ENCODE data around the gene TLCD3B. TPM values are rescaled to one million over a fixed set of nuclear protein-coding genes. Genes with fewer than 3 reads are reported as not detected.
A peak's percentile ranks its signal among the peaks of the same experiment; 100 is the strongest.

The TLCD3B gene, protein sequence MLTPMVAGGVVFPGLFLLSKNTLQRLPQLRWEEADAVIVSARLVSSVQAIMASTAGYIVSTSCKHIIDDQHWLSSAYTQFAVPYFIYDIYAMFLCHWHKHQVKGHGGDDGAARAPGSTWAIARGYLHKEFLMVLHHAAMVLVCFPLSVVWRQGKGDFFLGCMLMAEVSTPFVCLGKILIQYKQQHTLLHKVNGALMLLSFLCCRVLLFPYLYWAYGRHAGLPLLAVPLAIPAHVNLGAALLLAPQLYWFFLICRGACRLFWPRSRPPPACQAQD
- not detected in 2 replicates for total RNA-seq (2014; rRNA removed; shearing (Covaris generic))

DNA sequence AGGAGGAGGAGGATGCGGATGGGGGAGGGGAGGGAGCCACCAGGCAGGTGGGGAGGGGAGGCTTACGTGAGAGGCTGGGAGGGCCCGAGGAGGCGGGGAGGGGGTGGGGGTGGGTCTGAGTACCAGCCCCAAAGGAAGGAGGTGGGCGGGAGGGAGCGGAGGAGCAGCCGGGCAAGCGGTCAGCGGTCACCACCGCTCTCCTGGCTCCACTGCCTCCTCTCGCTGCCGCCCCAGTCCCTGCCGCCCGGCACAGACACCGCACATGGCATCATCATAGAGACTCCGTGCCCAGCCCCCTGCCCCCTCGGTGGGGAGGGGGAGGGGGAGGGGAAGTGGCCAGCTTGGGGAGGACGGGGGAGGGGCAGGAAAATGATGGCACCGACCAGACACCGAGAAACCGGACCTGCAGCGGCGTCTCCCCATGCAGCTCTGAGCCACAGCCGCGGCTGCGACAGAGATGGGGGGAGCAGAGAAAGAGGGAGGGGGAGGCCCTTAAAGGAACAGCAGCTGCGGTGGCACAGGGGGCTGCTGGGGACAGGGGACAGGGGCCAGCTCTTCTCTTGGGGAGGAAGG is at the start of gene TLCD3B:
TSS of gene TLCD3B (minus strand) at position 431 of the 573 bp plus-strand sequence. CDS start 744 bp downstream, outside the sequence.
- DNase-seq (ENCODE audit: low read depth), result no peak

DNA sequence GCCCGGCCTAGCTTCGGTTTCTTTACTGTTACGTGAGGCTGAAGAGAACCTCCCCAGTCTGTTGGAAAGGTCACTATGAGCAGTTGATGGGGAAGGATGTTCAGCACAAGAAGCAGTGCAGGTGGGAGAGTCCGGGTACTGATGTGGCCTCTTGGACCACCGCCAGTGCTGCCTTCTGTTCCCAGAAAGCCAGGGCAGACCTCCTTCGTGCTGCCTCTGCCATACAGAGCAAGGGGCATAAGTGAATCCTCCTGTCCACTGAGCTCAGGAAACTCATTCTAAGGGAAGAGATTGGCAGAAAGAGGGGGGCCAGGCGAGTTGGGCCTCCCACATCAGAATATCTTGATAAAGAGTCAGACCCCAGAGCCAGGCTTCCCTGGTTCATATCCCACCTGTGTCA is 48.4 kb upstream of the TLCD3B start:
- no peak for DNase-seq (ENCODE audit: low read depth)

DNA sequence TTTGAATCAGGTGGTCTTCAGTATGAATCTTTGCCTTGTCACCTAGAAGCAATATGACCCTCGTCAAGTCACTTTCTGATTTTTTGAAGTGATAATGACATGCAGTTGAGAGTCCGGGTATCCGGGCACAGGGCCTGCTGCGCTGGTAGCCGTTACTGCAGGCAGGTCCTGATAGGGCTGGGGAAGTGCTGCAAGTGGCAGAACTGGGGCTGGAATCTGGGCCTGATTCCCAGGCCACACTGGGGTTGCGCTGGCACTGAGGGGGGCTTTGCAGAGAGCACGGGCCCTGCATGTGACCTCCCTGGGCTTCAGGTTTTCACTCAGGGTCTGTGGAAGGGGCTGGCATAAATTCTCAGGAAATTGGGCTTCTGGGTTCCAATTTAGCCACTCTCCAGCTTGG is 47.7 kb upstream of the TLCD3B start:
- no peak for DNase-seq (ENCODE audit: low read depth)

DNA sequence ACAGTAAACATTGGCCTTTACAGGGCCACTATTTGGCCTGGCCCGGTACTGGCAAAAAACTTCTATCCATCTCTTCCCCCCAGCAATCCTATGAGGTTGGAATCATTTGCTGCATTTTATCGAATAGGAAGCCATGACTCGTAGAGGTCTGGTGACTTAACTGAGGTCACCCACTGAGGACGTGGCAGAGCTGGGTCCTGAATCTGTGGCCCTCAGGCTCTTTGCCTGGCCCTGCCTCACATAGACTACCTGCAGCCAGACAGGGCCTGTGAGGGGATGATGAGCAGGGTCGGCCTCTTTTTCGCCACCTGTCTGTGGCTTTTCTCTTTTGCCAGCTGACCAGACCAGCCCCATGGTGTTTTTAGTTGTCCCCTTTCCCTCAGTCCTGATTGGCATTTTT is 46.6 kb upstream of the TLCD3B start:
- DNase-seq (ENCODE audit: low read depth), result no peak

DNA sequence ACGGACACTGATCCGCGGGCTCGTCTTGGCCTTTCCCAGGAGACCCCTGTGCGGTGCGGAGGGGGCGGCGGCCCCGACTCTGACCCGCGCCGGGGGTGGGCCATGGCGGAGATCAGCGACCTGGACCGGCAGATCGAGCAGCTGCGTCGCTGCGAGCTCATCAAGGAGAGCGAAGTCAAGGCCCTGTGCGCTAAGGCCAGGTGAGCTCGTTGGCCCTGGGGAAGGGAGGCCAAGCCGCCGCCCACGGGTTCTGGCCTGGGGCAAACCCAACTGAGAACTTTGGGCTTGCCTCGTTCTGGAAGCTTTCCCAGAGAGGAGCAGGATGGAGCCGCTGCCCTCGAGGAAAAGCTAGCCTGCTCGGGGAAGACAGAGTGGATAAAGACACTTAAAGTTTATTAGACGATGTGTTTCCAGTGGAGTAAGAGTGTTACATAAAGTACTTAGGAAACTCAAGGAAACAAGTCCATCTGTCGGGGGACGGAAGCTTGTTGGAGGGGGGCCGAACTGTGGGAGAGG is 45.3 kb upstream of the TLCD3B start:
- DNase-seq (ENCODE audit: low read depth), result no peak

DNA sequence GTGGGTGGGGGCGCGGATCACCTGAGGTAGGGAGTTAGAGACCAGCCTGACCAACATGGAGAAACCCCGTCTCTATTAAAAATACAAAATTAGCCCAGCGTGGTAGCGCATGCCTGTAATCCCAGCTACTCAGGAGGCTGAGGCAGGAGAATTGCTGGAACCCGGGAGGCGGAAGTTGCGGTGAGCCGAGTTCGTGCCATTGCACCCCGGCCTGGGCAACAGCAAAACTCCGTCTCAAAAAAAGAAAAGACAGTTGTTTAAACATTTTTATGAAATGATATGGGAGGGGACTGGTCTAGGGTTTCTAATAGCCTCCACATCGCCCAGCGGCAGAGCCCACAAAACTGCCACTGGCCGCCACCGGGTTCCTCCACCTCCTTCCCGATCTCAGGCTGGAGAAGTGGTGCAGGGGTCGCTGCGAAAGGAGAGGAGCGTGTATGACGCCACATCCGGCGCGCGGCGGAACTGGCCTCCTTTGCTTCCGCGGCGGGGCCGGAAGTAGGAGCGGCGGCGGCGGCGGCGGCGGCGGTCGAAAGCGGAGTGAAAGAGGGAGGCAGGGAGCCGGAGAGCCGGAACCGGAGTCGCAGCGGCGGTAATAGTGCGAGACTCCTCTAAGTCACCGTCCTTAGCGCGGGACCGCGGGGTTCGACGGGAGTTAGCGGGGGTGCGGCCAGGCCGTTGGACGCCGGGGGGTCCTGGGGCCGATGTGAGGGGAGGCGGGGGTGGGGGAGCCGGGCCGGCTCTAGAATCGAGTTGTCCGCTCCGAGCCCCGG is 44.6 kb upstream of the TLCD3B start, which contains the start of gene PPP4C:
TSS of gene PPP4C (plus strand) at position 492 of the 773 bp plus-strand sequence. CDS start 384 bp downstream, outside the sequence.
- peak; percentile 94 for DNase-seq (ENCODE audit: low read depth)

DNA sequence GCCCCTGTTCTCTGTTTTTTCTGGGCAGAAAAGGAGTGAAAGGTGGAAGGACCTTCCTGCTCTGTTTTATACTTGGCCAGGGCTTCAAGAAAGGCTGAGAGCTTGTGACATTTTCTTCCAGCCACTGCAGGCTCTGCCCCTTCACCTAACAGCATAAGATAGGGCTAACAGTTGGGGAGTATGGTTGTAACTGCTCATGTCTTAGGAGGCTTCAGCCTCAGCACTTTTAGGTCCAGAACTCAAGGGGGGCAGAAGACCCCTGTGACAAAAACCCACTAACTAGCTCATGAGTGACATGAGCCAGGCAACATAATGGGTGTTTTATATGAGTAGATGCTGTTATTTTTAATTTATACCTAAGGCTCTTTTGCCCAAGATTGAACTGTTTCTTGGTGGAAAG is 39.4 kb upstream of the TLCD3B start:
- DNase-seq (ENCODE audit: low read depth), result no peak

DNA sequence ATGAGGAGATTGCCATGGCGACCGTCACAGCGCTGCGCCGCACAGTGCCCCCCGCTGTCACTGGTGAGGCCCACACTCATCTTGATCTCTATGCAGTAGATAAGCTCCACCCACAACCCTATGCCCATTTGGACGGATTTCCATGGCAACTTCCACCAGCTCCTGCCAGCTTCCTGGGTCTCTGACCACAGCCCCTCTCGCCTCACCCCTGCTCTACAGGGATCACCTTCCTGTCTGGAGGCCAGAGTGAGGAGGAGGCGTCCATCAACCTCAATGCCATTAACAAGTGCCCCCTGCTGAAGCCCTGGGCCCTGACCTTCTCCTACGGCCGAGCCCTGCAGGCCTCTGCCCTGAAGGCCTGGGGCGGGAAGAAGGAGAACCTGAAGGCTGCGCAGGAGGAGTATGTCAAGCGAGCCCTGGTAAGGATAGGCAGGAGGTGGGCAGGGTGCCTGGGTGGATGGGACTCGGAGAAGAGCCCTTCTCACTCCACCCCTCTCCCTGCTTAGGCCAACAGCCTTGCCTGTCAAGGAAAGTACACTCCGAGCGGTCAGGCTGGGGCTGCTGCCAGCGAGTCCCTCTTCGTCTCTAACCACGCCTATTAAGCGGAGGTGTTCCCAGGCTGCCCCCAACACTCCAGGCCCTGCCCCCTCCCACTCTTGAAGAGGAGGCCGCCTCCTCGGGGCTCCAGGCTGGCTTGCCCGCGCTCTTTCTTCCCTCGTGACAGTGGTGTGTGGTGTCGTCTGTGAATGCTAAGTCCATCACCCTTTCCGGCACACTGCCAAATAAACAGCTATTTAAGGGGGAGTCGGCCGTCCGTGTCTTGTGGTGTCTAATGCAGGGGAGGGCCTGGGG is 38.8 kb upstream of the TLCD3B start:
- no peak for DNase-seq (ENCODE audit: low read depth)

DNA sequence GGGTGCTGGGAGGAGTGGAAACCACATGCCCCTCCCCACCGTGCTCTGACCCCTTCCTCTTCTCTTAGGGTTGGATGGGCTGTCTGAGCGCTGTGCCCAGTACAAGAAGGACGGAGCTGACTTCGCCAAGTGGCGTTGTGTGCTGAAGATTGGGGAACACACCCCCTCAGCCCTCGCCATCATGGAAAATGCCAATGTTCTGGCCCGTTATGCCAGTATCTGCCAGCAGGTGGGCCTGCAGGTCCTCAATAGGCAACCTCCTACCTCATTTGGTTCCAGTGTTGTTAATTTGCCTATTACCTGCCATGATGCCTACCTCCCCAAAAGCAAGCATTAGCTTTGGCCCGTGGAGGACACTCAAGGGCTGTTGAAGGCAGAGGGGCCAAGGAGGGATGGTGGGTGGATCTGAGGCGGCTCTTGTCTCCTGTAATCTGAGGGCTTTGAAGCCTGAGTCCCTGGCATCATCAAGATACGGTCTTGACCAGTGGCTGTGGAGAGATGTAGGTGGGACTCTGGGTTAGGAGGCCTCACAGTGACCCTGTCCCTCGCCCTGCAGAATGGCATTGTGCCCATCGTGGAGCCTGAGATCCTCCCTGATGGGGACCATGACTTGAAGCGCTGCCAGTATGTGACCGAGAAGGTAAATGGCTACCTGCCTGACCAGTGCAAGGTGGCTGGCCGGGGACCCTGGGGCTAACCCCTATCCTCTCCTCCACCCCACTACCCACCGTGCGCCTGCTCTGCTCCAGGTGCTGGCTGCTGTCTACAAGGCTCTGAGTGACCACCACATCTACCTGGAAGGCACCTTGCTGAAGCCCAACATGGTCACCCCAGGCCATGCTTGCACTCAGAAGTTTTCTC is 37.9 kb upstream of the TLCD3B start:
- no peak for DNase-seq (ENCODE audit: low read depth)

DNA sequence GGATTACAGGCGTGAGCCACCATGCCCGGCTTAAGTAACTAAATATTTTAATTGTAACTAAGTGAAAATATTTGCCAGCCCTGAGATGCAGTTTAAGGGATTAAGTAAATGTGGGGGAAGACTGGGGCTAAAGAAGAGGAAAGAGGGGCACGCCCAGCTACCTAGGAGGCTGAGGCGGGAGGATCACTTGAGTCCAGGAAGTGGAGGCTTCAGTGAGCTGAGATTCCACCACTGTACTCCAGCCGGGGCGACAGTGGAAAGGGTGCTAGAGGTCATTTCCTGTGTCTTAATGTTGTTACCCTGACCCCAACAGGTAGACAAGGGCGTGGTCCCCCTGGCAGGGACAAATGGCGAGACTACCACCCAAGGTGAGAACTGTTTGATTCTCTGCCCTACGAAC is 37.3 kb upstream of the TLCD3B start:
- DNase-seq (ENCODE audit: low read depth), result no peak

DNA sequence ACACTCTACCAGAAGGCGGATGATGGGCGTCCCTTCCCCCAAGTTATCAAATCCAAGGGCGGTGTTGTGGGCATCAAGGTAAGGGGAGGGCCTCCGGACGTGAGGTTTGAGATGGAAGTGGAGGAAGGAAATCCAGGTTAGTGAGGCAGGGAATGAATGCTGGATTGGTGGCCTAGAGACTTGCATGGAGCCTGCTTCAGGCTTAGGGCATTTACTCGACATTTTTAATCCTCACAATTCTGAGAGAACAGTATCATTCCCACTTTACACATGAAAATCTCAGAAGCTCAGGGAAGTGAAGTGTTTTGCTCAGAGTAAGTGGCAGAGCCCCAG is 36.5 kb upstream of the TLCD3B start:
- no peak for DNase-seq (ENCODE audit: low read depth)

DNA sequence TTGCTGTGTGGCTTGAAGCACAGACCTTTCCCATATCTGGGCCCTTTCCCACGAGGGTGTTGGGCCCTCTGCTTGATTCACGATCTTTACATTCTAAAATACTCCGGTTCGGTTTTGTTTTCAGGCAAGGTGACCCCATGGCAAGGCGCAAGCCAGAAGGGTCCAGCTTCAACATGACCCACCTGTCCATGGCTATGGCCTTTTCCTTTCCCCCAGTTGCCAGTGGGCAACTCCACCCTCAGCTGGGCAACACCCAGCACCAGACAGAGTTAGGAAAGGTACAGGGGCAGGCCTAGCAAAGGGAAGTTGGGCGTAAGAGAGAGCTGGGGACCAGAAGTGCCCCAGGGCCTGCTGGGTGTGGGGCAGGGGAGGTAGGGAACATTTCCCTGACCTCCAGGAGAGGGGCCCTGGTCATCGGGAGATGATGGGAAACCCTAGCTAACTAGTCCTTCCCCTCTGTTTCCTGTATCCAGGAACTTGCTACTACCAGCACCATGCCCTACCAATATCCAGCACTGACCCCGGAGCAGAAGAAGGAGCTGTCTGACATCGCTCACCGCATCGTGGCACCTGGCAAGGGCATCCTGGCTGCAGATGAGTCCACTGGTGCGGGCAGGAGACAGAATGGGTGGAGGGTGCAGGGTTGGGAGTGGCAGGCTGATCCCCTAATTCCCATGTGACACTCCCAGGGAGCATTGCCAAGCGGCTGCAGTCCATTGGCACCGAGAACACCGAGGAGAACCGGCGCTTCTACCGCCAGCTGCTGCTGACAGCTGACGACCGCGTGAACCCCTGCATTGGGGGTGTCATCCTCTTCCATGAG is 35.9 kb upstream of the TLCD3B start:
- DNase-seq (ENCODE audit: low read depth), result no peak

DNA sequence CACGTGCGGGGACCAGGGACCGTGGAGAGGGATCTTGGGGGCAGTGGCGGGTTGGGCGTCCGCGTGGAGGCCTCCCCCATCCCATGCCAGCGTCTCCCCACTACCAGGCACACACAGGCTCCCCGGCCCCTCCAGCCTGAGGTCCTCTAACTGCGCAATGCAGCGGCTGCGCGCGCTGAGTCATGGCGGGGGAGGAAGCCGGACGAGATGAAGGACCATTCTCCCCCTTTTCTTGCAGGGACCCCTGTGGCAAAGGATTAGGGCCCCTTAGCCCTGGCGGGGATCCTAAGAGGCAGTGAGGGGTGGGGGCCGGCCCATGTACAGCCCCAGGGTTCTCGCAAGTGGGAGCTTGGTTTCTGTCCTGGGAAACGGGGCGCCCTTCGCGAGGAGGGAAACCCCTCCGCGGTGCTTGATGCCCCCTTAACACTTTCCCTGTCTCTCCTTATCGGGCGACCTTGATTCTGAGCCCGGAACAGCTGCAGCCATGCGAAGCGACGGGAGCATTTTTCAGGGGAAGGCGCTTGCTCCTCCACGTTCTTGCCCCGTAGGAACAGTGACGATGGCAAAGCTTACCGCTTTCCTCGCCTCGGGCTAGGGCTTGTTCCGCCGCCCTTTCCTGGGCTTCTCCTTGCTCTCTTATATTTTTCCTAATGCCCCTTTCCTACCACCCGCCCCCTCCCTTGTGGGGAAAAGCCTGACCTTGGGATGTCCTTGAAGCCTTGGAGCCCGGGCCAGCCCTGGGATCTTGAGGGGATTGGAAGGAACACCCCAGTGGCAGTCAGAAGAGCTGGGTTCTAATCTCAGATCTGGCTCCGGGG is 35.1 kb upstream of the TLCD3B start:
- DNase-seq (ENCODE audit: low read depth), result peak; percentile 72

DNA sequence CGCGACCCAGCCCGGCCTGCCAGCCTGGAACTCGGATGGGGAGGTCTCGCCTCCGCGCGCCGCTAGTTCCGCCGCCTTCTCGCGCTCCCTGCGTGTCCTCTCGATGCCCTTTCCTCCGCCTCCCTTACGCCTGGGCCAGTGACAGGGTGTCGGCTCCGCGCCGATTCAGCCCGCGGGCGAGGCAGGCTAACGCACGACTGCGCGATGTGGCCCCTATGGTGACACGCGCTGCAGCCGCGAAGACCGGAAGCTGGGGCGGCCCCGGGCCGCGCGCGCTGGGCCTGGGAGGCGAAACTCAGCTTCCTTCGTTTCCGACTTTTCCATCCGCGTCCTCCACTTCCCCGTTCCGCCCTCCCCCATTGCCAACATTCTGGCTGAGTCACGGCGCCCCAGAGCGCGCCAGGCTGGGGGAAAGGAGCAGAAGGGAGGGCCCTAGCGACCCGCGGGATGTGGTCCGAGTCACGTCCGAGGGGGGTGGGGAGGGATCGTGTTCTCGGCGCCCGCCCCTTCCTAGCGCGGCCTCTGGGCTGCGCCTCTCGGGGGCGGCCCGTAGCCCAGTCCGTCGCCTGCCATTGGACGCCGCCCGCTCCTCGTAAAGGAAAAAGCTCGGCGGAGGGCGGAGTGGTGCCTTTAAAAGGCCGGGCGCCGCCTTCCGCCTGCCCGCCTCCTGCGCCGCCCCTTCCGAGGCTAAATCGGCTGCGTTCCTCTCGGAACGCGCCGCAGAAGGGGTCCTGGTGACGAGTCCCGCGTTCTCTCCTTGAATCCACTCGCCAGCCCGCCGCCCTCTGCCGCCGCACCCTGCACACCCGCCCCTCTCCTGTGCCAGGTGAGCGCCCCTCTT is 34.3 kb upstream of the TLCD3B start, which contains the start of gene ALDOA:
TSS of gene ALDOA (plus strand) at position 659 of the 841 bp plus-strand sequence. CDS start 1,138 bp downstream, outside the sequence.
- DNase-seq (ENCODE audit: low read depth), result peak; percentile 99

DNA sequence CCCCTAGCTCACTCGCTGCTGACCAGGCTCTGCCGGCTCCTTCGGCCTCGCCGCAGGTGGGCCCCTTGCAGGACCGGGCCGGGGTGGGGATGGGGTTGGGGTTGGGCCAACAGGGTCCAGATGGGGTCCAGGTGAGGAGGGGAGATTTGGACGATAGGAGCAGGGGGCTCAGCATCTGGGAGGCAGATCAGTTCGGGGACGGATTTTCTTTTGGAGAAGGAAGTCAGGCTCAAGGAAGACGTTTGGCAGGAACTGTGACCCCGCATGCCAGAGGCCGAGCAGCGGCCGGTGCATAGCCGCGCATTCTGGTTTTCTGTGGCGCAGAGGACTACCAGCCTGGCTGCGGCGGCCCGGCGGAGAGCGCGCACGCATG is 33.6 kb upstream of the TLCD3B start:
- DNase-seq (ENCODE audit: low read depth), result no peak

DNA sequence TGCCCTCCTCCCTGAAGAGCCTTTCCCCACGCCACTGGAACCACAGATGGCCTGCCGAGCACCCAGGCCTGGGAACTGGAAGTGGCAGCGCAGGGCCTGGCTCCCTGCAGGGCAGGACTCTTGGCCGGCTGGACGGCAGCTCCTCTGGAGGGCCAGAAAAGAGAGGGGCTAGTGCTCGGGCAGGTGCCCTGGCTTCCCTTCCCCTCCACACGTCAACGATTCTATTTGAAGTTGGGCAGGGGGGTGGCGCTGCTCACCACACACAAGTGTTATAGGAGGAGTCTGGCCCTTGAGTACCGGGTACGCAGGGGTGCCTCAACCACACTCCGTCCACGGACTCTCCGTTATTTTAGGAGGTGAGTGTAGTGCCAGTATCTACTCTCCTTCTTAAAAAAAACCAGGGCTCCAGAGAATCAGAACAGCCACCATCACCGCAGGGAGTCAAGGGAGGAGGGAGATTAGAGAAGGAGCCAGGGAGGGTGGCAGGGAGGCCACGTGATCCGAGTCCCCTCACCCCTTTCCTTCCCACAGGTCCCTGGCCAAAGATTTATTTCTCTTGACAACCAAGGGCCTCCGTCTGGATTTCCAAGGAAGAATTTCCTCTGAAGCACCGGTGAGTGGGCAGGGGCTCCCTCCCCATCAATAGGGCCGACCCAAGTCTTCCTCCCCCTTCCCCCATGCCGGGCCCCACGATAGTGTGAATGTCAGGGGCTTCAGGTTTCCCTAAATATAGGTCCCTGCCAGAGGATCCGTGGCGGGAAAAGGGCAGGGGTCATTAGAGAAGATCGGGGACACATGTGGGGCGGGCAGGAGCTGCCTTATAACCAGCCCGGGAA is 33.0 kb upstream of the TLCD3B start:
- DNase-seq (ENCODE audit: low read depth), result peak; percentile 60

DNA sequence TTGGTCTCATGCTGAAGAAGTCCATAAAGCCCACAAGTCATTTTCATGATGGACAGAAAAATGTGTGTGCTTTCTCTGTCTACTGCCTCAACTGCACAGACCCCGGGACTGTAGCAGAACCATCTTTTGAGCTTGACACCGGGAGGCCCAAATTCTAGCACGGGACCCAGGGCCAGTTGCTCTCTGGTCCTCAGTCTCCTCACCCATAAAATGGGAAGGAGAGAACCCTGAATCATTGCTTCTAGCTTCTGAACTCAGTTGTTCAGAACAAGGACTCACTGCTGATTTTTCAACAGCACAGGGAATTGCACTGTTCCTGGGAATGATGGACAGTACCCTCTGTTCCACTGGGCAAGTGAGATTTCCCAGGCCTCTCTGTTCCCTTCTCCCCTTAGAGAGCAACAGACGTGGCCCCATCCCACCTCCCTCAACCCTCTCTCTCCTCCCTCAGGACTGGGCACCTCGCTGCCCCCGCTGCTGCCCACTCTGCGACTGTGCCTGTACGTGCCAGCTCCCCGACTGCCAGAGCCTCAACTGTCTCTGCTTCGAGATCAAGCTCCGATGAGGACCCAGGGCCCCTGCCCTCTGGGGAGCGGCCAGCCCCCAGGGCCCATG is 32.3 kb upstream of the TLCD3B start:
- DNase-seq (ENCODE audit: low read depth), result no peak
